Upper lobe of left lung (tissue), 6 donors: ENCODE results near the gene RTP4. TPM values are rescaled to one million over a fixed set of nuclear protein-coding genes. Genes with fewer than 3 reads are reported as not detected.

Source experiments
- ATAC-seq, 2 donors: fragments of 200-7000 bp; cut with Tn5 transposase; one replicate each; pipeline ENCODE4 v1.9.1; 2022; ENCODE audit warnings: mild to moderate bottlenecking in 2 of 2, moderate library complexity in 2 of 2; ENCODE audit not compliant: low FRiP score in 2 of 2
- DNase-seq, 2 donors: peaks; one replicate each; pipeline ENCODE4 v3.0.0-alpha.2; 2019 to 2020
- H3K27ac ChIP-seq, 4 donors: fragments of 200-600 bp; sonication (generic); one replicate each; pipeline ENCODE4 v1.5.1; 2016 to 2019
- H3K27me3 ChIP-seq, 4 donors: fragments of 200-600 bp; sonication (generic); one replicate each; pipeline ENCODE4 v1.5.1; 2017 to 2019
- H3K36me3 ChIP-seq, 4 donors: fragments of 200-600 bp; sonication (generic); one replicate each; pipeline ENCODE4 v1.5.1; 2016 to 2019
- H3K4me1 ChIP-seq, 4 donors: fragments of 200-600 bp; sonication (generic); one replicate each; pipeline ENCODE4 v1.5.1; 2018 to 2019
- H3K4me3 ChIP-seq, 4 donors: fragments of 200-600 bp; sonication (generic); one replicate each; pipeline ENCODE4 v1.5.1; 2017 to 2019; ENCODE audit warnings: mild to moderate bottlenecking in 2 of 4, moderate library complexity in 1 of 4
- H3K9me3 ChIP-seq, 4 donors: fragments of 200-600 bp; sonication (generic); one replicate each; pipeline ENCODE4 v1.5.1; 2018 to 2019
- EP300 ChIP-seq, 4 donors: sonication (generic); formaldehyde crosslinking; IDR thresholded peaks; one replicate each; pipeline ENCODE4 v1.5.1; 2017; ENCODE audit warnings: antibody characterized with exemption in 4 of 4, control low read depth in 2 of 4
- POLR2A ChIP-seq, 4 donors: fragments of 450-650 bp; IDR thresholded peaks; one replicate each; pipeline ENCODE4 v1.5.1; 2016 to 2017; ENCODE audit warnings: antibody characterized with exemption in 4 of 4, mild to moderate bottlenecking in 2 of 4
- POLR2AphosphoS5 ChIP-seq, 2 donors: sonication (generic); formaldehyde crosslinking; IDR thresholded peaks; one replicate each; pipeline ENCODE4 v1.5.1; 2017; ENCODE audit warnings: antibody characterized with exemption in 2 of 2
- WGBS, 2 donors: methylation state at CpG; one replicate each; pipeline ENCODE4 v1.1.5; 2017 to 2018; 5-methylcytosine and 5-hydroxymethylcytosine counted together
- total RNA-seq, 6 donors: library from RNA; depleted of rRNA in 4 of 6; stranded (reverse); fragments of >200 nt in 4 of 6; gene quantifications; one replicate each; pipeline versions ENCODE4 v1.1.0 to v1.2.1, GENCODE V29; 2016 to 2021
- TF ChIP-seq, protein P1 (sequence below), 6 experiments: fragments of 450-650 bp in 4 of 6; fragments of 200-600 bp in 2 of 6; sonication (generic) in 2 of 6; IDR thresholded peaks; one replicate each; pipeline ENCODE4 v1.5.1; 2016 to 2019; ENCODE audit warnings: antibody characterized with exemption in 6 of 6
- donor health status: DM: no; HTN: no; CAD: no; lungs with moderate emphysema.
- donor health status: DM: no; HTN: yes; CAD: no; lungs with severe emphysema.

RTP4 gene
- total RNA-seq, 6 donors from 2014 or later, result 0.89 to 7.3 (median 4.6) TPM

- Histone ChIP-seq H3K4me3 (no peak overlapping the region), H3K36me3 (no peaks in the 10 kb centered on the region), H3K4me1 (no peaks in the 10 kb centered on the region), H3K9me3 (no peaks in the 10 kb centered on the region), H3K27me3 (no peaks in the 10 kb centered on the region), H3K27ac (no peak overlapping the region)
- ATAC-seq (no peak), DNase-seq (no peak)
- TF ChIP-seq POLR2A (IDR thresholded peaks at IDR 0.05) (no peak), POLR2AphosphoS5 (IDR thresholded peaks at IDR 0.05) (no peak), EP300 (IDR thresholded peaks at IDR 0.05) (no peak)
- TF ChIP-seq, protein P1, sequence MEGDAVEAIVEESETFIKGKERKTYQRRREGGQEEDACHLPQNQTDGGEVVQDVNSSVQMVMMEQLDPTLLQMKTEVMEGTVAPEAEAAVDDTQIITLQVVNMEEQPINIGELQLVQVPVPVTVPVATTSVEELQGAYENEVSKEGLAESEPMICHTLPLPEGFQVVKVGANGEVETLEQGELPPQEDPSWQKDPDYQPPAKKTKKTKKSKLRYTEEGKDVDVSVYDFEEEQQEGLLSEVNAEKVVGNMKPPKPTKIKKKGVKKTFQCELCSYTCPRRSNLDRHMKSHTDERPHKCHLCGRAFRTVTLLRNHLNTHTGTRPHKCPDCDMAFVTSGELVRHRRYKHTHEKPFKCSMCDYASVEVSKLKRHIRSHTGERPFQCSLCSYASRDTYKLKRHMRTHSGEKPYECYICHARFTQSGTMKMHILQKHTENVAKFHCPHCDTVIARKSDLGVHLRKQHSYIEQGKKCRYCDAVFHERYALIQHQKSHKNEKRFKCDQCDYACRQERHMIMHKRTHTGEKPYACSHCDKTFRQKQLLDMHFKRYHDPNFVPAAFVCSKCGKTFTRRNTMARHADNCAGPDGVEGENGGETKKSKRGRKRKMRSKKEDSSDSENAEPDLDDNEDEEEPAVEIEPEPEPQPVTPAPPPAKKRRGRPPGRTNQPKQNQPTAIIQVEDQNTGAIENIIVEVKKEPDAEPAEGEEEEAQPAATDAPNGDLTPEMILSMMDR (IDR thresholded peaks at IDR 0.05), result no peak
- WGBS, 2 donors, result 16 to 18% methylated on average over 2 of the region's 2 CpGs
Measured at GRCh38 chr3:187361835-187362234, 6.3 kb upstream of the RTP4 start.

DNA sequence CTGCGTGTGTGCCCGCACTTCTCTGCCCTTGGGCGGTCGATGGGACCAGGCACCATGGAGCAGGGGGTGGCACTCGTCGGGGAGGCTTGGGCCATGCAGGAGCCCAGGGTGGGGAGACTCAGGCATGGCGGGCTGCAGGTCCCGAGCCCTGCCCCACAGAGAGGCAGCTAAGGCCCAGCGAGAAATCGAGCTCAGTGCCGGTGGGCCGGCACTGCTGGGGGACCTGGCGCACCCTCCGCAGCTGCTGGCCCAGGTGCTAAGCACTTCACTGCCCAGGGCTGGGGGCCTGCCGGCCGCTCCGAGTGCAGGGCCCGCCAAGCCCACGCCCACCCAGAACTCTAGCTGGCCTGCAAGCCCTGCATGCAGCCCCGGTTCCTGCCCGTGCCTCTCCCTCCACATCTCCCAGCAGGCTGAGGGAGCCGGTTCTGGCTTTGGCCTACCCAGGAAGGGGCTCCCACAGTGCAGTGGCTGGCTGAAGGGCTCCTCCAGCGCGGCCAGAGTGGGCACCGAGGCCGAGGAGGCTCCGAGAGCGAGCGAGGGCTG is 553 bp upstream of the RTP4 start:
- peak overlapping the region; percentile 88 to 89 (median 89) for H3K27ac ChIP-seq
- no peaks in the 10 kb centered on the region for H3K9me3 ChIP-seq
- H3K27me3 ChIP-seq, result no peaks in the 10 kb centered on the region
- peaks cover 0 to 18% (median 7%) of the 10 kb centered on the region in 4 donors for H3K36me3 ChIP-seq
- H3K4me1 ChIP-seq, result peaks cover 14 to 30% (median 18%) of the 10 kb centered on the region in 4 donors
- ATAC-seq (peak in 1 of 2 donors; percentile 20), DNase-seq (peak in 1 of 2 donors; percentile 83)
- TF ChIP-seq POLR2AphosphoS5 (IDR thresholded peaks at IDR 0.05) (no peak), EP300 (IDR thresholded peaks at IDR 0.05) (no peak), POLR2A (IDR thresholded peaks at IDR 0.05) (no peak)
- TF ChIP-seq, protein P1 (IDR thresholded peaks at IDR 0.05), result no peak
- peak overlapping the region in 3 of 4 donors; percentile 41 to 59 (median 54) for H3K4me3 ChIP-seq
- 91 to 92% methylated on average over 7 to 26 of the region's 29 CpGs for WGBS, 2 donors

DNA sequence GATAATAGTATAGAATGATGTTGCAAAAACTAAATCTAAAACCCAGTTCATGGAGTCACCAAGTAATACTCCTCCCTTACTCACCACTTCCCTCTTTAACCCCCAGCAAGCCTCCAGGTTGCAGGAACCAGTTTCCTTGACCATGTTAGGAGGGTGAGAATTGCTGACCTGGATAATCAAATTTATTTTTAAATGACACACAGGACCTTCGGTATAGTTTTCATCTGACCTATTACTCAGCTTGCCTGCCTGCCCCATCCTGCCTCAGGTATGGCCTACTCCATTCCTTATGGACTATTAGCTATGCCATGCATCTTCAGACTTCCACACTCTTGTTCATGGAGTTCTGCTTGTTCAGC is 883 bp downstream of the RTP4 start:
- TF ChIP-seq, protein P1 (IDR thresholded peaks at IDR 0.05), result no peak
- TF ChIP-seq POLR2AphosphoS5 (IDR thresholded peaks at IDR 0.05), result no peak
- no peak for TF ChIP-seq EP300 (IDR thresholded peaks at IDR 0.05)
- no peak for TF ChIP-seq POLR2A (IDR thresholded peaks at IDR 0.05)
- H3K4me3 ChIP-seq, result peak overlapping the region; percentile 18 to 59 (median 48)
- H3K9me3 ChIP-seq, result no peaks in the 10 kb centered on the region
- peak in 1 of 2 donors; percentile 66 for ATAC-seq
- WGBS, 2 donors, result 19 to 21% methylated on average over 1 of the region's 1 CpG
- peaks cover 14 to 30% (median 18%) of the 10 kb centered on the region in 4 donors for H3K4me1 ChIP-seq
- no peaks in the 10 kb centered on the region for H3K27me3 ChIP-seq
- no peak for DNase-seq
- peaks cover 0 to 18% (median 7%) of the 10 kb centered on the region in 4 donors for H3K36me3 ChIP-seq
- peak overlapping the region; percentile 88 to 89 (median 89) for H3K27ac ChIP-seq

- TF ChIP-seq POLR2A (IDR thresholded peaks at IDR 0.05) (no peak), POLR2AphosphoS5 (IDR thresholded peaks at IDR 0.05) (no peak)
- TF ChIP-seq, protein P1 (IDR thresholded peaks at IDR 0.05), result no peak
- no peak for DNase-seq
- no peaks in the 10 kb centered on the region for H3K27me3 ChIP-seq
- H3K9me3 ChIP-seq, result no peaks in the 10 kb centered on the region
- 76 to 77% methylated on average over 3 of the region's 3 CpGs for WGBS, 2 donors
- H3K4me3 ChIP-seq, result peak overlapping the region in 3 of 4 donors; percentile 10 to 59 (median 54)
- ATAC-seq, result no peak
- peaks cover 0 to 18% (median 7%) of the 10 kb centered on the region in 4 donors for H3K36me3 ChIP-seq
- H3K4me1 ChIP-seq, result peaks cover 14 to 30% (median 18%) of the 10 kb centered on the region in 4 donors
- peak overlapping the region in 2 of 4 donors; percentile 88 to 89 for H3K27ac ChIP-seq
Measured at GRCh38 chr3:187370051-187370450, 1.9 kb downstream of the RTP4 start.

GRCh38 chr3:187375581-187375980 is 7.4 kb downstream of the RTP4 start:
- ATAC-seq (no peak), DNase-seq (no peak)
- TF ChIP-seq, protein P1 (IDR thresholded peaks at IDR 0.05), result no peak
- no peak for TF ChIP-seq POLR2AphosphoS5 (IDR thresholded peaks at IDR 0.05)
- no peak for TF ChIP-seq POLR2A (IDR thresholded peaks at IDR 0.05)
- TF ChIP-seq EP300 (IDR thresholded peaks at IDR 0.05), result no peak
- Histone ChIP-seq H3K4me3 (no peak overlapping the region), H3K36me3 (peaks cover 0 to 18% (median 7%) of the 10 kb centered on the region in 4 donors), H3K27ac (no peak overlapping the region), H3K4me1 (peaks cover 0 to 3% (median 0%) of the 10 kb centered on the region in 4 donors), H3K27me3 (no peaks in the 10 kb centered on the region), H3K9me3 (no peaks in the 10 kb centered on the region)
- 82 to 97% methylated on average over 5 of the region's 5 CpGs for WGBS, 2 donors
